ENCODE data around the gene MXD4.
"Not testable (repeated sequence)": the region's sequence is repeated elsewhere in the genome, so short reads cannot be mapped to it uniquely, and the experiment has no call there.

MXD4 gene

GRCh38 chr4:2285613-2286381 is 23.9 kb upstream of the MXD4 start:
- H3K4me3 Mint-ChIP-seq, result no peak overlapping the region
- no peak overlapping the region for H3K27ac Mint-ChIP-seq
- H3K36me3 Mint-ChIP-seq, result peaks cover 16% of the 10 kb centered on the region
- no peaks in the 10 kb centered on the region for H3K9me3 Mint-ChIP-seq
- no peak for DNase-seq (ENCODE audit: low spot score in 2 of 2)
- ATAC-seq, result no peak
- peaks cover 46% of the 10 kb centered on the region for H3K4me1 Mint-ChIP-seq

GRCh38 chr4:2284934-2285612 is 23.2 kb upstream of the MXD4 start:
- DNase-seq (ENCODE audit: low spot score in 2 of 2), result no peak
- Mint-ChIP-seq H3K4me3 (no peak overlapping the region), H3K4me1 (peaks cover 43% of the 10 kb centered on the region)

GRCh38 chr4:2284161-2284933 is 22.4 kb upstream of the MXD4 start:
- peaks cover 42% of the 10 kb centered on the region for H3K4me1 Mint-ChIP-seq
- ATAC-seq (no peak), DNase-seq (ENCODE audit: low spot score in 2 of 2) (no peak)
- no peak overlapping the region for H3K4me3 Mint-ChIP-seq
- no peak overlapping the region for H3K27ac Mint-ChIP-seq
- H3K36me3 Mint-ChIP-seq, result peaks cover 13% of the 10 kb centered on the region
- no peaks in the 10 kb centered on the region for H3K9me3 Mint-ChIP-seq

More at GRCh38 chr4:2284934-2285612, 23.2 kb upstream of the MXD4 start:
- Mint-ChIP-seq H3K9me3 (no peaks in the 10 kb centered on the region), H3K36me3 (peaks cover 13% of the 10 kb centered on the region), H3K27ac (no peak overlapping the region)
- ATAC-seq, result no peak

- no peak overlapping the region for H3K4me3 Mint-ChIP-seq
- no peak for ATAC-seq
- H3K27ac Mint-ChIP-seq, result peak overlapping the region; percentile 91
These were observed 21.3 kb upstream of the MXD4 start for GRCh38 chr4:2283199-2283711.

GRCh38 chr4:2281575-2282343 is 19.9 kb upstream of the MXD4 start:
- Mint-ChIP-seq H3K9me3 (no peaks in the 10 kb centered on the region), H3K27ac (peak overlapping the region; percentile 91), H3K36me3 (peaks cover 13% of the 10 kb centered on the region), H3K4me3 (peak overlapping the region; percentile 45), H3K4me1 (peaks cover 42% of the 10 kb centered on the region)
- peak; percentile 96 for ATAC-seq
- peak; percentile 35 to 78 for DNase-seq (ENCODE audit: low spot score in 2 of 2)

More at GRCh38 chr4:2283199-2283711, 21.3 kb upstream of the MXD4 start:
- H3K4me1 Mint-ChIP-seq, result peaks cover 42% of the 10 kb centered on the region
- no peak for DNase-seq (ENCODE audit: low spot score in 2 of 2)
- no peaks in the 10 kb centered on the region for H3K9me3 Mint-ChIP-seq
- peaks cover 13% of the 10 kb centered on the region for H3K36me3 Mint-ChIP-seq

GRCh38 chr4:2280531-2281300 is 18.8 kb upstream of the MXD4 start:
- Mint-ChIP-seq H3K9me3 (no peaks in the 10 kb centered on the region), H3K4me1 (peaks cover 42% of the 10 kb centered on the region), H3K36me3 (peaks cover 13% of the 10 kb centered on the region), H3K27ac (peak overlapping the region; percentile 91), H3K4me3 (peak overlapping the region; percentile 45)
- ATAC-seq, result no peak
- no peak for DNase-seq (ENCODE audit: low spot score in 2 of 2)

- peaks cover 30% of the 10 kb centered on the region for H3K4me1 Mint-ChIP-seq
- peaks cover 12% of the 10 kb centered on the region for H3K36me3 Mint-ChIP-seq
- ATAC-seq (no peak), DNase-seq (ENCODE audit: low spot score in 2 of 2) (no peak)
- H3K4me3 Mint-ChIP-seq, result no peak overlapping the region
- no peak overlapping the region for H3K27ac Mint-ChIP-seq
- H3K9me3 Mint-ChIP-seq, result no peaks in the 10 kb centered on the region
These were observed 16.0 kb upstream of the MXD4 start for GRCh38 chr4:2277956-2278355.

- H3K36me3 Mint-ChIP-seq, result peaks cover 4% of the 10 kb centered on the region
- DNase-seq (ENCODE audit: low spot score in 2 of 2) (no peak), ATAC-seq (no peak)
- no peak overlapping the region for H3K27ac Mint-ChIP-seq
- no peak overlapping the region for H3K4me3 Mint-ChIP-seq
- peaks cover 18% of the 10 kb centered on the region for H3K4me1 Mint-ChIP-seq
- no peaks in the 10 kb centered on the region for H3K9me3 Mint-ChIP-seq
These were observed 14.8 kb upstream of the MXD4 start for GRCh38 chr4:2276581-2277325.

- ATAC-seq (no peak), DNase-seq (ENCODE audit: low spot score in 2 of 2) (no peak)
- H3K4me3 Mint-ChIP-seq, result no peak overlapping the region
- H3K4me1 Mint-ChIP-seq, result peaks cover 7% of the 10 kb centered on the region
- H3K9me3 Mint-ChIP-seq, result no peaks in the 10 kb centered on the region
- H3K27ac Mint-ChIP-seq, result no peak overlapping the region
- no peaks in the 10 kb centered on the region for H3K36me3 Mint-ChIP-seq
These were observed 13.8 kb upstream of the MXD4 start for GRCh38 chr4:2275546-2276251.

- H3K36me3 Mint-ChIP-seq, H3K4me3 Mint-ChIP-seq: not testable (repeated sequence)
These were observed 13.1 kb upstream of the MXD4 start for GRCh38 chr4:2275044-2275397.

GRCh38 chr4:2274320-2275043 is 12.6 kb upstream of the MXD4 start:
- H3K4me1 Mint-ChIP-seq, result peaks cover 1% of the 10 kb centered on the region
- no peak overlapping the region for H3K27ac Mint-ChIP-seq
- ATAC-seq, result no peak
- H3K4me3 Mint-ChIP-seq, result no peak overlapping the region
- no peaks in the 10 kb centered on the region for H3K9me3 Mint-ChIP-seq
- H3K36me3 Mint-ChIP-seq, result no peaks in the 10 kb centered on the region
- no peak for DNase-seq (ENCODE audit: low spot score in 2 of 2)

More at GRCh38 chr4:2275044-2275397, 13.1 kb upstream of the MXD4 start:
- not testable (repeated sequence) for ATAC-seq; H3K4me1 Mint-ChIP-seq; H3K27ac Mint-ChIP-seq; H3K9me3 Mint-ChIP-seq; DNase-seq (ENCODE audit: low spot score in 2 of 2)

- Mint-ChIP-seq H3K9me3 (no peaks in the 10 kb centered on the region), H3K27ac (no peak overlapping the region), H3K4me3 (no peak overlapping the region), H3K4me1 (no peaks in the 10 kb centered on the region), H3K36me3 (no peaks in the 10 kb centered on the region)
- ATAC-seq, result peak; percentile 5
- no peak for DNase-seq (ENCODE audit: low spot score in 2 of 2)
These were observed 11.9 kb upstream of the MXD4 start for GRCh38 chr4:2273657-2274319.

Measured in stimulated activated effector memory CD8-positive, alpha-beta T cell treated with anti-CD3 and anti-CD28 coated beads, Interleukin-12 subunit alpha, Interleukin-12 subunit beta, amount 100 ng/mL, for 72 hours (primary cell).